HG03469 (cell line): ENCODE data around the gene FBLIM1.

Experiments used
- ATAC-seq: cut with Tn5 transposase; IDR thresholded peaks from one replicate; pipeline ENCODE4 v1.9.1; 2021; ENCODE audit warnings: mild to moderate bottlenecking, moderate library complexity, moderate number of reproducible peaks; ENCODE audit not compliant: unreplicated experiment

The FBLIM1 gene

DNA sequence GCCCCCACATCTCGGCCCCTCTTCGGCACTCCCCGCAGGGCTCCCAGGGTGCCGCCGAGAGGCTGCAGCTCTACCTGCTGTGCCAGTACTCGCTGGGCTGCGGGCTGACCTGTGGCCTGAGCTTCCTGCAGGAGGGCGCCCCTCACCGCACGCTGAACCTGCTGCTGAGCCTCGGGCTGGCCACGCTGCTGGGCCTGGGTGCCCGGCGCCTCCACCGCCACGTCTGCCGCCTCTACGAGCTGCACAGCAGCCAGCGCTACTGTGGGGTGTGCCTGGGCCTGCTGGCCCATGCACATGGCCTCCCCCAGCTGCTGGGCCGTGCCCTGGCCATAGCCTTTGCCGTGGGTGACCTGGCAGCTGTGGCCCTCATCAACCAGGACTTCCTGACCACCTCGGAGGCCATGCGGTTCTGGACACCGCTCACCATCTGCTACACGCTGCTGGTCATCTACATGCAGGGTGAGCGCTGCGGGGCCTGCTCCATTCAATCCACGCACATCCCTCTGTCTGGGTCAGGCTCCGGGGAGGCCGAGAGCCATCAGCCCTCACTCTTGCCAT lies 14.4 kb upstream of the FBLIM1 start:
- no peak for ATAC-seq

DNA sequence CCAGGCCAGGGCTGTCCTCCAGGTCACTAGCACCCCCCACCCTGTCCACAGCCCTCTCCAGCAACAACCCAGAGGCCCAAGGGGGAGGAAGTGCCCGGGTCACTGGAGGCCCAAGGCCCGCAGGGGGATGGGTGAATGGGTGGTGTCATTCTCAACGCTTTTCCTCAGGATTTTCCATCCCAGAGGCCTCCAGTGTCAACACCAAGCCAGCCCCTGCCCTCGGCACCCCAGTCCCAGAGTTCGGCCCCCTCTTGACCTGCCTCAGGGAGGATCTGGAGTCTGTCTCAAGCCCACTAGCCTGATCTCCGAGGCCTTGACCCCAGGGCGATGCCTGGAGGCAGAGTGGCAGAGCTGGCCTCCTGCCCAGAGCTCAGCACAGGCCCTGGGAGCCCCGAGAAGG lies 11.2 kb upstream of the FBLIM1 start:
- no peak for ATAC-seq

DNA sequence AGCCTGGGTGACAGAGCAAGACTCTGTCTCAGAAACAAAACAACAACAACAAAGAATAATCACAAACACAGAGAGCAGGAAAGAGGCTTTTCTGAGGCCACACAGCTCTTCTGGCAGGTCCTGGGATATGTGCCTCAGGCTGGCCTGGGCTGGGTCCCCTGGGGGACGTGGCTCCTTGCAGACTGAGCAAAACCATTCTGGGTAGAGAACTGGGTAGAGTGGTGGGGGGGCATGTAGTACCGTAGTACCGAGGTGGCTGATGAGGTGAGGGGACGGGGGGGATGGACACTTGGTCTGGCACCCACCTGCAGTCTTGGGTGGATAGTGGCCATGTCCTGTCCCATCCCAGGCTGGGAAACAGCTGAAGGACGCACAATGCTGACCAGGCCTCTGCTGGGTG lies 10.3 kb upstream of the FBLIM1 start:
- ATAC-seq, result no peak

DNA sequence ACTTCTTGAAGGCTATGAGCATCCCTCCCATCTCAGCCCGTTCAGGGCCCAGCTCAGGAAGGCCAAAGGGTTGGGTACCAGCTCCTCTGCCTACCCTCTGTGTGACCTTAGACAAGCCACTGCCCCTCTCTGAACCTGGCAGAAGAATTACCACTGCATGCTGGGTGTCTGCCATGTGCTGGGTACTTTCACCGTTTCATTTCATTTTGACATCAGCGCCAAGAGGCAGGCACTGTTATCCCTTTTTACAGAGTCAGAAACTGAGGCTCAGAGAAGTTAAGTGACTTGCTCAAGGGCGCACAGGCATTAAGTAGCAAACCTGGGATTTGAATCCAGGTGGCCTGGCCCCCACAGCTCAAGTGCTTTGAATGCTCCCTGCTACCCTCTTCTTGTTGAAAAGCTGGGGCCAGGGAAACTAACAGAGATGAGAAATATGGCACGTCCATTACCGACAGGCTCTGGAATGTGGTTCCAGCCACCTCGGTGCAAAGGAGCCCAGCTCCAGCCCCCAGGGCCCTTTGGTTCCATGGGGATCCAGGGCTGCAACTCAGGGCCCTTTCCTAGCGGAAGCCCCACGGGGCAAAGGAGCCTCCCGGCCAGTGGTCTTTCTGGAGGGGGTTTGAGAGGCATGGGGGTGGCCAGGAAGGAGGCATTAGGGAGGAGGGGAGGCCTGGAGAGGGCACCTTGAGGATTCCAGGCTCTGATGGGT lies 9.8 kb upstream of the FBLIM1 start:
- ATAC-seq, result no peak

DNA sequence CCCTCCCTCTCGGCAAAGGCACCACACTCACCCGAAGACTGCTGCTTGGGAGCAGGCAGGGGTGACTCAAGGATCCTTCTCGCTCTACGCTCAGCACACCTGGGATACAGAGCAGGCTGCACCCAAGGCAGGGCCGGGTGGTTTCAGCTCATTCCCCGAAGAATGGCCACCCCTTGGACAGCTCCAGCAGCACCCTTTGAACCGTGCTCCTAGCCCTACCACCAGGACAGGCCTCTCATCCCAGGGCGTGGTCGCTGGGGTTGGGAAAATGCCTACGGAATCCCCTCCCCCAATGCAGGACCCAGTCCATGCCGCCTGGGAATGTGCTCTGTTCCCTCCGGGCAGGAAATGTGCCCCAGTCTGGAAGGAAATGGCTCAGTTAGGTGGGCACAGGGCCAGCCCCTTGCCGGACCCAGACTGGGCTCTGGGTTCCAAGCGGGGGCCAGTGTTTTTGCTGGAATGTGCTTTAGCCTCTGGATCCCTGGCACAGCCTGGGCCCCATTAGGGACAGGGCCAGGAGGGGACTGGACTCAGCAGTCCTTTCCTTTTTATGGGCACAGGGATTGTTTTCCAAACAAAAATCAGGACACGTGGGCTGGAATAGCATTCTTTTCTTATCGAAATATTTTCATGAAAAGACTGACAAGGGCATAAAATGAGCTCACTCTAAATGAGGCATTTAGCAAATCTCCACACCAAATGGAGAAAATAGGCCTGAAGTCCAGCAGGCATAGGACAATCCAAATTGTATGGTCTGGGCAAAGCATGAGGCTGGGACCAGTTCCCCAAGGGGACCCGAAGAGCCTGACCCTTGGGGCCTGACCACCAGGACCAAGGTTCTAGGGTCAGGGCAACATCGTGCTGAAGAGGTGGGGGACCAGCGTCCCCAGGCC lies 8.9 kb upstream of the FBLIM1 start:
- ATAC-seq, result no peak

DNA sequence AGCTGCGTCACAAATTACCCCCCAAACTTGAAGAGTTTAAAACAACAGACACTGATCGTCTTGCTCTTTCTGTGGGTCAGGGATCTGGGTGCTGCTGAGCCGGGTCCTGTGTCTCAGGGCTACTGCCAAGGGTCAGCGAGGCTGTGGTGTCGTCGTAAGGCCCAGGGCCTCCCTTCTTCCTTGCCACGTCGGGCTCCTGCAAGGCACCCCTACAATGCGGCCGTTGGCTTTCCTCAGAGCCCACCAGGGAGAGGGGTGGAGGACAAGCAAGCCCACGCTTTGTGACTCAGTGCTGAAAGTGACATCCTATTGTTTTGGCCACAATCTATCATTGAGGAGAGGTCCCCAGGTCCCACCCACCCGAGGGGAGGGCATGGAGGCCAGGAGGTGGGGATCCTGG lies 7.7 kb upstream of the FBLIM1 start:
- no peak for ATAC-seq

DNA sequence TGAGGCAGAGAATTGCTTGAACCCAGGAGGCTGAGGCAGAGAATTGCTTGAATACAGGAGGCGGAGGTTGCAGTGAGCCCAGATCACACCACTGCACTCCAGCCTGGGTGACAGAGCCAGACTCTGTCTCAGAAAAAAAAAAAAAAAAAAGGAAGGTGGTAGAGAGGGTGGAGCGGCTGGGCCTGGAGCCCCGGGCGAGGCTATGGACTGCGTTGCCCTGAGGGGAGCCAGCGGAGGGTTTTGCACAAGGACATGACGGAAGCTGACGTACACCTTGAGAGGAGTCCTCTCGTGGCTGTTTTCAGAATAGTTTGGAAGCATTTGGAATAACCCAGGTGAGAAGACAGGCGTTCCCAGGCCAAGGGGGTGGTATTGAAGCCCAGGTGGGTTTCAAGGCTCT lies 6.9 kb upstream of the FBLIM1 start:
- no peak for ATAC-seq

DNA sequence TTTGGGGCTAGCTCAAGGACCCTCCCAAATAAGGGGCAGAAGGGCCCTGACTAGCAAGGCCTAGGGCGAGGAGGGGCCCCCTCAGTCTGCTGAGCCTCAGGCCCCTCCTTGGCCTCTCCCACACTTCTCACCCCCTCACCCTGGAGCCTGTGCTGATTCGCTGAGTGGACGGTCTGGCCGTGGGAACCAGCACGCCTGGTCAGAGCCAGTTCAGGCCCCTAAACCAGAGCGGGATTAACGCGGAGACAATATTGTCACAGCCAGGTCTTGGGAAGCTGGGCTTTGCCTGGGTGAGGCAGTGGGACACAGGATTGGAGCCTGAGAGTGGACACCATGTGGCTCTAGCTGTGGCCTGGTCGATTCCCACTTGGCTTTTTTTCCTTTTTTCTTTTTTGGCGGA lies 4.8 kb upstream of the FBLIM1 start:
- no peak for ATAC-seq

DNA sequence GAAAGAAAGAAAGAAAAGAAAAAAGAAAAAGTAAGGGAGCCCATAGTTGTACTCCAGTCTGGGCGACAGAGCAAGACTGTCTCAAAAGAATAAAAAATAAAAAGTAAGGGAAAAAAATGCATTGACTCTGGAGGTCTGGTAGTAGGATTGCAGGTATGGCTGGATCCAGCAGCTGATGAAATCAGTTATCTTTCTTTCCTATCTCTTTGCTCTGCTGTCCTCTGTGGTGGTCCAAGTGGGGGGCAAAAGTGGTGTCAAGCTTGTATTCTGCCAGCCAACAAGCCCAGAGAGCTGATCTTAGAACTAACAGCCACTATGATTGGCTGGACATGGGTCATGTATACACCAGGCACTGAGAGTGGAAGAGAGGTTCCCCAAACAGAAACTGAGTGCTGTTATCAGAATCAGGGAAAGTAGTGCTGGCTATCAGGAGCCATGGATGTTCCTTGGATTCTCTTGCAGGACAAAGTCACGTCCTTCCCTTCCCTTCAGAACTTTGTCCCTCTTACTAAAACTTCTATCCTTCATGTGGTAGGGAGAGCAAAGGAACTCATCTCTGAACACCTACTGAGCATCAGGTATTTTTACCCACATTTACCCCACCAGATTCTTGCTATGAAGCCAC lies 3.5 kb upstream of the FBLIM1 start:
- no peak for ATAC-seq

DNA sequence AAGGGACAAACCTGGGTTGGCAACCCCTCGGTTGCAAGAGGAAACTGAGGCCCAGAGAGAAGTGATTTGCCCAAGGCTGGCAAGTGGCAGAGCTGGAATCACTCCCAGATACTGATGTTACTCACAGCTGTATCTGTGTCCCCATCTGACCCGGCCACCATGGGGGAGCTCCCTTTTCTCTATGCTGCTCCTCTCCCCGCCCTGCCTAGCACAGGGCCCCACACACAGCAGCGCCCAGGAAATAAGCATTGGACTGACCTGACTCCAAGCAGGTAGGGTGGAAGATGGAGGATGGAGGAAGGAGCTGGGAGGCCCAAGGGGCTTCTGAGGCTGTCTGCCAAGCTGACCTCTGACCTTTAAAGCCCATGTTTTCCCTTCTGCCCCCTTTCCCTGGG lies 3.0 kb upstream of the FBLIM1 start:
- no peak for ATAC-seq

DNA sequence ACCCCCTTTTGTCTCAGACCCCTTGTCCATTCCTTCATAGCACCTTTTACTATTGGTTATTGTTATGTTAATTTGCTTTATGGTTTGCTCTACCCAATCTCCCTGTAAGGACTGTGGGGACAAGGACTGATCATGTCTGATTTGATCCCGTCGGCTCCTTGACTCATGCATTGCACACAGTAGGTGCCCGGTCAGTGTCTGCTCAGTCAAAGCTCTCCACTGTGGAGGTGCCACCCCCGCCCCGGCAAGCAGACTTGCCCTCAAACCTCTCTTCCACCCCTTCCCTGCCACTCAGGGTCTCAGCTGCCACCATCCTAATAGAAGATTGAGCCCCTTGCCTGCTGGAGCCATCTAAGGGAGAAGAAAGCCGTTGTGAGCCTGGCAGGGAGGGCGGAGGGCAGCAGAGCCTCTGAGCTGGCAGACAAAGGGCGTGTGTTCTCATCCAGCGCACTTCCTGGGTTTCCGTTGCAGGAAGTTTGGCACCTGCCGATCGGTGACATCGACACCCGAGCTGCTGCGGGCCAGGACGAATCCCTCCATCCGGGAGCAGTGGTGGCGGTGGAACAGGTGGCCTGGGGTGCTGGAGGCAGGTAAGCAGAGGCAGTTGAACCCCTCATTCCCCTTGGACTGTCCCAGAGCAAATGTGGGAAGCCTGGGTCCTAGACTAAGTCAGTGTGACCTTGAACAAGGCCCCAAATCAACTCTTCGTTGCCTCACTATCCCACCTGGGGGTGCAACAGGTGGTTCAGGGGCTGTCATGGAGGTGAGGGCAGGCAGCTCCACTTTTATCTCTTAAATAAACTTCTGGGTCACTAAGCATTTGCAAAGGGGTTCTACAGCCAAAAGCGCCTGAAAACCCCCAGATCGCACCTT lies 2.2 kb upstream of the FBLIM1 start:
- ATAC-seq, result no peak

DNA sequence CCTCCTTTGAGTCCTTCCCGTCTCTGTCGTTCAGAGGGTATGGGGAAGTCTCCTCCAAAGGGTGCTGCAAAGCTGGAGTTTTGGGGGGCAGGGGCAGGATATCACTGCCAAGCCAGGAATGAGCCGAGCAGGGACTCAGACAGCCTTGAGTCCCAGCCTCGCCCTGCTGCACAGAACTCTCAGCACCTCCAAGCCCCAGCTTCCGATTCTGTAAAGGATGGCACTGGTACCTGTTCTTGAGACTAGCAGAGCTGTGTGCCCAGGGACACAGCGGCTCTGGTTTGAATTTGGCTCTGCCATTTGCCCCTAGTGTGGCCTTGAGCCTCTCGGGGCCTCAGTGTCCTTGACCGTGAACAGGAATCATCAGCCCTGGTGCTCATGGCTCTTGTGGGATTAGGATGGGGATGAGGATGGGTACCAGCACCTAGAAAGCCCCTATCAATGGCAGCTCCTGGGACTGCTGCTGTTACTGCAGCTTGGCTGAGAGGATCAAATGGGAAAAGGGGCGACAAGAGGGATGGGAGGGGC lies 1.5 kb upstream of the FBLIM1 start:
- no peak for ATAC-seq

DNA sequence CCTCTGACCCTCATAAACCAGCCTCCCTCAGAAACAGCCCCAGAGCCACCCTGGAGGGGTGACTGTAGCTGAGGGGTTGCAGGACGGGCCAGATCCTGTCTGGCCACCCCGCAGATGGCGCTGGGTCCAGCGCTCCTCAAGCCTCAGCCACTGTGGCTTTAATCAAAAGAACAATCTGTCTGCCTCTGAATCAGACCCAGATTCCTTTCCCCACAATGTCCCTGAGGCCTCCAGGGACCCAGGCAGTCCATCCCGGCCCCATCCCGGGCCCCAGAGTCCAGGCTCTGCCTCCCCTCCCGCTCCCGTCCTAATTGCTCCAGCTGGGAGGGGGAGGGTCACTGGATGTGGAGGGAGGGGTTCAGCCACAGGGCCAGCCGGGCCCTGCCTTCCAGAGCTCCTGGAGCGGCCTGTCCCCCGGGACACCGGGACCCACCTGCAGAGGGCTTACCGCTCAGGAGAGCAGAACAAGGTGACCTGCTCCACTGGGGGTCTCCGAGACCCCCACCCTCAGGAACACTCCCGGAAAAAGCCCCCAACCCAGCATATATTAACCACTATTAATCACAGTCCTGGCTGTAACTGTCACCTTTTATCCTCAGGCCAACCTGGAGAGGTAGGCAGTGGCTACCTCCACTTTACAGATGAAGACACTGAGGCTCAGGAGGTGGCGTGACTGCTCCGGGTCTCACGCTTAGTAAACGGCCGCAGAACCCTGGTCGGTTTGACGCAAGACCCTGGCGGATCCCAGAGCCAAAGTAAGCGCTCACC lies 836 bp upstream of the FBLIM1 start:
- ATAC-seq, result no peak

DNA sequence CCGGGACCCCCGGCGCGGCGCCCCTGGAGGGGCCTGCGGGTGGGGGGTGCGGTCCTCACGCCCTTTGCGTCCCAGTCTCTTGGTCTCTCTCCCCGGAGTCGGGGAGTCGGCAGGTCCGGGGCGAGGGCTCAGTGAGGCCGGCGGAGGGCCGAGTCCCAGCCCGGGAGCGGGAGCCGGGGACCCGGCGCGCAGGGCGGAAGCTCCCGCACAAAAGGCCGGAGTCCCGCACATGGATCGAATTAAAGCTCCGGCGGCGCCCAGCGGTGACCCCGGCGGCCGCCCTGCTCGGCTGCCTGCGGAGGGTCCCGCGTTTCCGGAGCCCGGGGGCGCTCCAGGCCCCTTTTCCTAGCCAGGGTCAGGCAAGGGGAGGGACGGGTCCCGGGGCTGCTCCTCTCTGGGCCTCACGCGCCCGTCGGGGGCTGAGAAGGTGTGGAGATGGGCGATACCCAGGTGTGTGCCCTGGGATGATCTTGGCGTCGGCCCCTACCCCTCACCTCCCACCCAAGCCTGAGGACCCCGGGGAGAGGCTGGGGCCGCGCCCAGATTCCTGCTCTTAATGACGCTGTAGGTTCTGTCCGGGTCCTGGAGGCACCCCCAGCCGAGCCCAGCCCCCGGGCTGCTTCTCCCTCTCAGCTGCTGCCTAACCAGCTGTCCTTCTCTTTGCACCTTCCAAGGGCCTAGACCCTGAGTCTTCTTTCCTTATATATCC lies 512 bp downstream of the FBLIM1 start:
- no peak for ATAC-seq

DNA sequence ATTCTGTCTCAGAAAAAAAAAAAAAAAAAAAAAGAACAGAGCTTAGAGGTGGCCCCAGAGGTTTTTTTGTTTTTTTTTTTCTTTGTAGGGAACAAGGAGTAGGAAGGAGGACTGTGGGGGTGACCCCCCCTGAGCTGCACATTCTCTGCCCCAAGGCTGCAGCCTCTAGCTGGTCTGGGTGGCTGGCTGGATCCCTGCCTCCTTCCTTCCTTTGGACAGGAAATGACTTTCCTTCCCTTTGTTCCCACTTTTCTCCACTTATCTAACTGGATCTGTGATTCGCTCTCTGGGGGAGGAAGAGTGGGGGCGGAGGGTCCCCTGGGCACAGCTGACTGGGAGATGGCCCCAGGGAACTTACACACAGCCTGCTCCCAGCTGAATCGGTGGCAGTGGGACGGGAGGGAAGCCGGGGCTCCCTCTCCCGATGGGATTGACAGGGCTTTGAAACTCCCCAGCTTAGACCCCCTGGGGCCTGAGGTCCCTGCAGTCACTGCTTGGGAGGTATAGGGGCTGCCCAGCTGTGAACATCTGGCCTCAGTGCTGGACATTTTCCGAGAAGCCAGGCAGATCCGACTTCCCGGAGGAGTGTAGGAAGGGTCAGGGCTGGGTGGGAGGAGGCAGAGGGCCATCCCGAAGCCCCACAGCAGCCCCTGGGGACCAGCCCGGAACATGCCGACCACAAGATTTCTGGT lies 2.1 kb downstream of the FBLIM1 start:
- no peak for ATAC-seq

DNA sequence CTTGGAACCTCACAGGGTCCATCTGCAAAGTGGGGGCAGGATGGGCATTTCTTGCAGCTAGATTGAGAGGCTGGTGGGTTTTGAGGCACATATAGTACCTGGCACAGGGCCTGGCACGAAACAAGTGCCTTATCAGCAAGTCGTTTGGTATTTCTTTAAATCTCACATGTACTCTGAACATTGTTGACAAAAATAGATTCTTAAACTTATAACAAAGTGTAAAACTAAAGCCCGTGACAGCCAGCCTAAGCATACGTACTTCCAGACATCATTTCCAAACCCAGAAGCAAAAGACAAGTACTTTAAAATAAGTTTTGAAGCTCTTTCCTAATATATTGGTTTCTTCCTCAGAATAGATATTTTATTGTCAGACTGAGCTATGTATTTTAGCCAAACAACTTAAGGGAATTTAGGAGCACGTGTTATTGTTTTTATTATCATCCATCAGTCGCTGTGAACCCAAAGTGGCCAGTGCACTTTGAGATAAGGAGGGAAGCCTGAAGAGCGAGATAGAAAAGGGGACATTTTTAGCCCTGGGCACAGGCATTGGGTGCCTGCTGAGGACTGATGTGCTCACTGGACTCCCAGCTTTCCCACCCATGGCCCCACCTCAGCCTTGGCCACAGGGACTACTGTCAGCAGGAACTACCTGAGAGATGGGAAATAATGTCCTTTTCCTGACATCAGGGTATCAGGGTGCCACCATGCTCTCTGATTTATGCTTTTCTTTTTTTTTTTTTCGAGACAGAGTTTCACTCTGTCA lies 3.0 kb downstream of the FBLIM1 start:
- no peak for ATAC-seq

DNA sequence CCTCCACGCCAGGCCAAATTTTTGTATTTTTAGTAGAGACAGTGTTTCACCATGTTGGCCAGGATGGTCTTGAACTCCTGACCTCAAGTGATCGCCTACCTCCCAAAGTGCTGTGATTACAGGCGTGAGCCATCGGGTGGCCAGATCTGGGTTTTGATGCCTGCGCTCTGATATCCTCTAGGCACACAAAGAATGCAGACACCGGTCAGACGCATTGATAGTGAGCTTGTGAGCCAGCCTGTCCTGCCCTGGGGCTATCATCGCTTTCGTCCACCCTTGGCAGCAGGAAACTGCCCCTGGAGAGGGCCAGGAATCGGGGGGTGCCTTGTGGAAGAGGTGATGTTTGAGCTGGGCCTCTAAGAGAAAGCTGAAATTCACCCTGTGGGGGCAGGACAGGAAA lies 4.0 kb downstream of the FBLIM1 start:
- no peak for ATAC-seq

DNA sequence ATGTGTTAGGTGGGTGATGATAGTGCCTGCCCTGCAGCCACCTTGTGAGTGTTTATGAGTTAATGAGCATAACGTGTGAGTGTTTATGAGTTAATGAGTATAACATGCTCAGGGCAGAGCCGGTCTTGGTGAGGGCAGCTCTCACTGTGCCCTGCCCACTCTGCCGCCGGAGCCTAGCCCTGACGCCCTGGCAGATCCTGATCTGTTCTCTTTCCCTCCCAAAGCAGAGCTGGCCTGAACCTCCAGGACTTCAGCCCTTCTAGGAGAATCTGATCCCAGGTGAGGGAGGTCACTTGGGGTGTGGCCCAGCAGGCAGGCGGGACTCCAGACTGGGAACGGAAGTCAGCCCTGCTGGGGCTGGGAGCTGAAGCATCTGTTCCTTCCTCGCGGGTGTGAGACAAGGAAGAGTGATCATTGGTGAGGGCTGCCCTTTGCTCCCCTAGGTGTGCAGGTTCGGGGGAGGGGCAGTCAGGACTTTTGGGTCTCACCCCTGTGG lies 5.7 kb downstream of the FBLIM1 start:
- ATAC-seq, result no peak
